Parathyroid adenoma (tissue), 2 donors: ENCODE data around the gene RFXANK.

Experiments
- H2AFZ ChIP-seq: fragments of 300-600 bp; sonication (generic); one replicate; pipeline ENCODE4 v1.7.0; 2017; ENCODE audit warnings: antibody characterized with exemption, mild to moderate bottlenecking
- H3K27ac ChIP-seq: fragments of 300-600 bp; sonication (generic); one replicate; pipeline ENCODE4 v1.7.0; 2017
- H3K27me3 ChIP-seq: fragments of 300-600 bp; sonication (generic); one replicate; pipeline ENCODE4 v1.7.0; 2017; ENCODE audit warnings: low read length; ENCODE audit not compliant: control insufficient read depth, insufficient read depth
- H3K36me3 ChIP-seq: fragments of 300-600 bp; sonication (generic); one replicate; pipeline ENCODE4 v1.7.0; 2017; ENCODE audit warnings: low read length; ENCODE audit not compliant: control insufficient read depth, insufficient read depth
- H3K4me1 ChIP-seq: fragments of 300-600 bp; sonication (generic); one replicate; pipeline ENCODE4 v1.7.0; 2017; ENCODE audit warnings: control low read depth
- H3K4me2 ChIP-seq: fragments of 300-600 bp; sonication (generic); one replicate; pipeline ENCODE4 v1.7.0; 2017; ENCODE audit warnings: low read length
- H3K4me3 ChIP-seq: fragments of 300-600 bp; sonication (generic); one replicate; pipeline ENCODE4 v1.7.0; 2017; ENCODE audit warnings: low read depth, low read length
- H3K79me2 ChIP-seq: fragments of 300-600 bp; sonication (generic); one replicate; pipeline ENCODE4 v1.7.0; 2017; ENCODE audit warnings: control low read depth
- H3K9ac ChIP-seq: fragments of 300-600 bp; sonication (generic); one replicate; pipeline ENCODE4 v1.7.0; 2017; ENCODE audit warnings: mild to moderate bottlenecking
- H3K9me3 ChIP-seq: fragments of 300-600 bp; sonication (generic); one replicate; pipeline ENCODE4 v1.7.0; 2017; ENCODE audit warnings: low read length; ENCODE audit not compliant: control insufficient read depth
- TF ChIP-seq, protein P1 (sequence below): fragments of 300-600 bp; sonication (generic); IDR thresholded peaks from one replicate; pipeline ENCODE4 v1.7.0; 2017; ENCODE audit warnings: antibody characterized with exemption, mild to moderate bottlenecking
- donor health status: primary hyperparathyroidism.

RFXANK gene

DNA sequence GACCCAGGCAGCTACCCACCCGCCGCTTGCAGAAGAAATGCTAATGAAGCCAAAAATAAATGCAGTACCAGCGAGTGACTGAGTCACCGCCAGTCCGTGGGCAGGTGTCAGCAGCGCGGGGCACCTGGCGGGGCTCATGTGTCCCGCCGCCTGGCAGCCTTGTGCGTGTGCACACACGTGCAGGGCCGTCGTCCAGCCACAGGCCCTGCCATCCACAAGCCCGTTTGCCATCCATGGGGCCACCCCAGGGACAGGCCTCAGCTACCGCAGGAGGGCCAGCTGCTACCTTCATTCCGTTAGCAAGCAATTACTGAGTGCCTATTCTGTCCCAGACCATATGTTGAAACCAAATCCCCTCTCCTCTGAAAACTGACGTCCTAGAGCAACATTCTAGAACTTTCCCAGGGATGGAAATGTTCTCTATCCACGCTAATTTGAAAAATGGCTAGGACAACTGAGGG lies 40.2 kb downstream of the RFXANK start:
- Histone ChIP-seq H3K9ac (no peak overlapping the region), H3K27me3 (no peaks in the 10 kb centered on the region), H2AFZ (no peak overlapping the region), H3K79me2 (no peaks in the 10 kb centered on the region), H3K36me3 (no peaks in the 10 kb centered on the region), H3K9me3 (no peaks in the 10 kb centered on the region), H3K4me1 (peaks cover 6% of the 10 kb centered on the region), H3K4me2 (no peak overlapping the region), H3K4me3 (no peak overlapping the region), H3K27ac (no peak overlapping the region)
- TF ChIP-seq, protein P1, sequence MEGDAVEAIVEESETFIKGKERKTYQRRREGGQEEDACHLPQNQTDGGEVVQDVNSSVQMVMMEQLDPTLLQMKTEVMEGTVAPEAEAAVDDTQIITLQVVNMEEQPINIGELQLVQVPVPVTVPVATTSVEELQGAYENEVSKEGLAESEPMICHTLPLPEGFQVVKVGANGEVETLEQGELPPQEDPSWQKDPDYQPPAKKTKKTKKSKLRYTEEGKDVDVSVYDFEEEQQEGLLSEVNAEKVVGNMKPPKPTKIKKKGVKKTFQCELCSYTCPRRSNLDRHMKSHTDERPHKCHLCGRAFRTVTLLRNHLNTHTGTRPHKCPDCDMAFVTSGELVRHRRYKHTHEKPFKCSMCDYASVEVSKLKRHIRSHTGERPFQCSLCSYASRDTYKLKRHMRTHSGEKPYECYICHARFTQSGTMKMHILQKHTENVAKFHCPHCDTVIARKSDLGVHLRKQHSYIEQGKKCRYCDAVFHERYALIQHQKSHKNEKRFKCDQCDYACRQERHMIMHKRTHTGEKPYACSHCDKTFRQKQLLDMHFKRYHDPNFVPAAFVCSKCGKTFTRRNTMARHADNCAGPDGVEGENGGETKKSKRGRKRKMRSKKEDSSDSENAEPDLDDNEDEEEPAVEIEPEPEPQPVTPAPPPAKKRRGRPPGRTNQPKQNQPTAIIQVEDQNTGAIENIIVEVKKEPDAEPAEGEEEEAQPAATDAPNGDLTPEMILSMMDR = no peak

DNA sequence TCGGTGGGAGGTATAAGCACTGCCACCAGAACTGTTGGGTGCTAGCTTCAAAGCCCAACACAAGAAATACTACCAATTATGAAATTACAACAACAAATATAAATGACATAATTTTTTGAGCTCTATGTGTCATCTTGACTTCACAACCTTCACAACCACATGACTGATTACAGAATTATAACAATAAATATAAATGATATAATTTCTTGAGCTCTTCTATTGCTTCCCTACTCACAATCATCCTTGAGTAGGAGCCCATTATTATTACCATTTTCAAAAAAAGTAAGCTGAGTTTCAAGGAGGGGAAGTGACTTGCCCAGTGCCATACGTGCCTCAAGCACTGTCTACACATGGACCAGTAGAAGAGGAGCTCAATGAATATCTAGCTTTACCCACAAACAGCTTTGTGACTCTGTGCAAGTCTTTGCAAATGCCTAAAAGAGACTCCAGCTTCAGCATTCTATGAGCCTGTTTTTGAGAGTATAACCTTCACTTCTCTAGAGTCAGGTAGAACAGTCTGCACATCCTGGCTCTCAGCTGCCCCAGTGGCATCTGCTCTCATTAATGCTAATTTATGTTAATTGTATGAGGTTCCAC lies 42.3 kb downstream of the RFXANK start:
- no peak overlapping the region for H3K4me3 ChIP-seq
- H3K9me3 ChIP-seq = no peaks in the 10 kb centered on the region
- H2AFZ ChIP-seq = no peak overlapping the region
- H3K79me2 ChIP-seq = no peaks in the 10 kb centered on the region
- no peaks in the 10 kb centered on the region for H3K27me3 ChIP-seq
- no peak overlapping the region for H3K27ac ChIP-seq
- no peak overlapping the region for H3K9ac ChIP-seq
- TF ChIP-seq, protein P1 = no peak
- no peak overlapping the region for H3K4me2 ChIP-seq
- H3K4me1 ChIP-seq = no peaks in the 10 kb centered on the region
- no peaks in the 10 kb centered on the region for H3K36me3 ChIP-seq

DNA sequence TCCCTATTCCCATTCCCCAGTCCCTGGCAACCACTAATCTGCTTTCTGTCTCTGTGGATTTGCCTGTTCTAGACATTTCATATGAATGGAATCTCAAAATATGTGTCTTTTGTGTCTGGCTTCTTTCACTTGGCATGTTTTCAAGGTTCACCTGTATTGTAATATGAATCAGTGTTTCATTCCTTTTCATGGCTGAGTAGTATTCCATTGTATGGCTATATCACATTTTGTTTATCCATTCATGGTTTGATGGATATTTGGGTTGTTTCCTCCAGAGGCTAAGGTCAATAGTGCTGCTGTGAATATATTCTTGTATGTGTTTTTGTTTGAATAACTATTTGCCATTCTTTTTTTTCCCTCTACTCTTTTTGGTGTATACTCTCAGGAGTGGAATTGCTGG lies 44.1 kb downstream of the RFXANK start:
- Histone ChIP-seq H3K4me2 (no peak overlapping the region), H2AFZ (no peak overlapping the region), H3K36me3 (no peaks in the 10 kb centered on the region), H3K27ac (no peak overlapping the region), H3K79me2 (no peaks in the 10 kb centered on the region), H3K4me1 (no peaks in the 10 kb centered on the region), H3K9ac (no peak overlapping the region), H3K9me3 (no peaks in the 10 kb centered on the region), H3K4me3 (no peak overlapping the region), H3K27me3 (no peaks in the 10 kb centered on the region)
- TF ChIP-seq, protein P1 = no peak

DNA sequence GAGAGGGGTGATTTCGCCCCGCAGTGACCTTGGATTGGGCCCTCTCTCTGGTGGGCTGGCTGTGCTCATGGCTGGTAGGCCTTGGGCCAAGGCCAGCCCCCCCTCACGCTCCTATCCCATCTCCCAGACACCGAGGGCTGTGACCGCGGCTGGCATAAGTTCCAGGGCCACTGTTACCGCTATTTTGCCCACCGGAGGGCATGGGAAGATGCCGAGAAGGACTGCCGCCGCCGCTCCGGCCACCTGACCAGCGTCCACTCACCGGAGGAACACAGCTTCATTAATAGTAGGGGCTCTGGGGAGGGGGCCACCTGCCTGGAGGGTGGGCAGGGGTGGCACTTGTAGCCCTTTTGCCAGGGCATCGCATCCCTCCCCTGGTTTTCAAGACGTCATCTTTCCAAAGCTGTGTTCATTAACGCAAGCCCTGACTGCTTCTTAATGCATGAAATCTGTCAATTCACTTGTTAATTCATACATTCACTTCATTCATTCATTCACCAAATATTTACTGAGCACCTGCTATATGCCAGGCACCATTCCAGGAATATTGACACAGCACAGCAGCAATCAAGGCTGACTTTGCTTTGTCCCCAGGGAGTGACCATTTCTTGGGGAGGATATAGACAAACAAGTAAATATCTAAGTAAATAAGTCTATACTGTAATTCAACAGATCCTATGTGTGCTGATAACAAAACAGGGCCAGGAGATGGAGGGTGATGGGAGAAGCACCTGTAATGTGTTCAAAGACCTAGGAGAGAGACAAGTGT lies 46.3 kb downstream of the RFXANK start:
- H3K9me3 ChIP-seq = no peaks in the 10 kb centered on the region
- TF ChIP-seq, protein P1 = no peak
- no peaks in the 10 kb centered on the region for H3K4me1 ChIP-seq
- H2AFZ ChIP-seq = no peak overlapping the region
- H3K36me3 ChIP-seq = no peaks in the 10 kb centered on the region
- no peak overlapping the region for H3K27ac ChIP-seq
- H3K79me2 ChIP-seq = no peaks in the 10 kb centered on the region
- no peak overlapping the region for H3K4me3 ChIP-seq
- H3K27me3 ChIP-seq = no peaks in the 10 kb centered on the region
- no peak overlapping the region for H3K4me2 ChIP-seq
- no peak overlapping the region for H3K9ac ChIP-seq
